Kidney capillary endothelial cell (primary cell): Measurements from ENCODE around the gene PTGDR2.

Experiments used
- DNase-seq: peaks from one replicate; pipeline ENCODE4 v3.0.0-alpha.2; 2018; ENCODE audit warnings: low spot score

PTGDR2 gene

DNA sequence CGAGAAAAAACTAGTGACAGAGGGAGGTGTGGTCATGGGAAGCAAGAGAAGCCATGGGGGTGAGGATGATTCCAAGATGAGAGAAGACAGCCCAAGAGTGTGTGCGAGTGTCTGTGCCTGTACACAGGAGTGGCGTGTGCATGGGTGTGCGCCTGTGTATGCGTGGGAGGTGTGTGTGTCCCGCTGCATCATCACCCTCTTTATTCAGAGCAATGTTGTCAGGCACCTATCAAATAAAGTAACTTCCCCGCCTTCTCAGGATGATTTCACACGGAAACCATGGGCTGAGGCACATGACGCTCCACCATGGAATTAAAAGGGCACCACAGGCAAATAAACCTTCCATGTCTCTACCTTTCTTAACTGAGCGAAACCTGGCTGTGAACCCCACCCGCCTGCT lies 46.1 kb downstream of the PTGDR2 start:
- DNase-seq: no peak

DNA sequence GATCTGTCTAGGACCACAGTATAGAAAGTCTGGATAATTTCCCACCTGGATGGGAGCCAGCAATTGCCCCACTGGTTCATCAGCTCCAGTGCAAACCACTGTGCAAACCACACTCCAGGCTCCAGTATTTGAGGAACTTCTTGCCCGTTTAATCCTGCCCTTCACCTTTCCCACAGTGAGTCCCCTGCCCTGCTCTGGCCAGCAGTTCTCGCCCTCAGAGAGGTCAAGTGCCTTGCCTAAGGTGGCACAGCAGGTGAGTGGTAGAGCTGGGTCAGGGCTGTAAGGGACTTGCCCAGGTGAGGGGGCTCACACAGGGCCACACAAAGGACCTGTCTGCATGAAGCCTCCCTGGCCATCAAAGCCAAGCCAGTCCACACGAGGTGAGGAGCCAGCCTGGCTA lies 46.5 kb downstream of the PTGDR2 start:
- DNase-seq: no peak

DNA sequence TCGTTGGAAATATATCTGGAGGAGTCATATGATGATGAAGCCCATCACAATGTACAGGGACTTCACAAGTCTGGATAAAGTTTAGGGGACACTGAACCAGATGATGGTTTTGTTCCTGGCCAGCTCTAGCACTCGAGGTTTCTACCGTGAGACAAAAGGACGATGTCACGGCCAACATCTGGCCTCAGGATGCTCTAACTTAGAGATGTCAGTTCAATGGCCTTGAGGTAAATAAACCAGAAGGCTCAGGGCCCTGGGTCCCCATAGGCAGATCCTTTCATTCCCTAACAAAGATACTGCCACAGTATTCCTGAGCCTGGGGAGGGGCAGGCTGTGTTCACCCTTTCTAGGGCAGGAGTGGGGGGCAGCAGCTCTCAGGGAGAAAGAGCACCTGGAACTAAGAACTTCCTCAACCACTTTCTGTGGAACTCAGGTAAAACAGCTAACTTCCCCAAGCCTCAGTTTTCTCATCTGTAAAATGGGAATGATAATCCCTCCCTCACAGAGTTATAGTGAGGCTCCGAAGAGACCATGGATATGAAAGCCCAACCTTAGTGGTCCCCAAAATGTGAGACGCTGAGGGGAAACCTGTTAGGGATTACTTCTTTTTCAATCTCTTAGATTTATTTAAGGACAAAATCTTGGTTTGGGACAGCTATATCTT lies 52.3 kb downstream of the PTGDR2 start:
- no peak for DNase-seq

DNA sequence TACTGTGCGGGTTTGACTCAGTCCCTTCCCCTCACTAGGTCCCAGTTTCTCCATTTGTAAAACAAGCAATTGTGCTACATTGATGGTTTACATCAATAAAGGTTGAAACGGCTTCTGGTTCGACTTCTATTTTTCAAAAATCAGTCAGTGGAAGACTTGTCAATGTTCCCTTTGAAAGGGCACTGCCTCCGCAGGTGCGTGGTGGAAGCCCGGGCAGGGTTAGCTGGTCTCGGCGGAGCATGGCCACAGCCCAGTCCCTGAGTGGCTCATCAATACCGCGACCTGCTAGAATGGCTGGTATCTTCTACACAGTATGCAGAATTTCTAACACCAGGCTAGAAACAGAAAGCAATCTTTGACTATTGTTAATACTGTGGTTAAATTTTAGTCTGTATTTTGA lies 54.6 kb downstream of the PTGDR2 start:
- no peak for DNase-seq
